Measurements from ENCODE around the gene MOB3B.
"Not testable (repeated sequence)": the region's sequence is repeated elsewhere in the genome, so short reads cannot be mapped to it uniquely, and the experiment has no call there.

MOB3B gene

GRCh38 chr9:27518809-27519208 lies 10.8 kb downstream of the MOB3B start:
- no peak for DNase-seq (ENCODE audit: low read depth in 2 of 2)

GRCh38 chr9:27518006-27518405 lies 11.6 kb downstream of the MOB3B start:
- DNase-seq (ENCODE audit: low read depth in 2 of 2): no peak

- DNase-seq (ENCODE audit: low read depth in 2 of 2): no peak
Measured at GRCh38 chr9:27514551-27514950, 15.1 kb downstream of the MOB3B start.

- DNase-seq (ENCODE audit: low read depth in 2 of 2): no peak
Measured at GRCh38 chr9:27511771-27512170, 17.8 kb downstream of the MOB3B start.

- no peak for DNase-seq (ENCODE audit: low read depth in 2 of 2)
Measured at GRCh38 chr9:27510780-27511179, 18.8 kb downstream of the MOB3B start.

GRCh38 chr9:27506981-27507380 lies 22.6 kb downstream of the MOB3B start:
- DNase-seq (ENCODE audit: low read depth in 2 of 2): no peak

GRCh38 chr9:27505744-27506161 lies 23.9 kb downstream of the MOB3B start:
- DNase-seq (ENCODE audit: low read depth in 2 of 2): no peak

GRCh38 chr9:27504259-27504658 lies 25.4 kb downstream of the MOB3B start:
- no peak for DNase-seq (ENCODE audit: low read depth in 2 of 2)

- no peak for DNase-seq (ENCODE audit: low read depth in 2 of 2)
Measured at GRCh38 chr9:27503623-27504022, 26.0 kb downstream of the MOB3B start.

GRCh38 chr9:27500902-27501301 lies 28.7 kb downstream of the MOB3B start:
- not testable (repeated sequence) for DNase-seq (ENCODE audit: low read depth in 2 of 2)

GRCh38 chr9:27499451-27499850 lies 30.2 kb downstream of the MOB3B start:
- DNase-seq (ENCODE audit: low read depth in 2 of 2): no peak

GRCh38 chr9:27497883-27498417 lies 31.7 kb downstream of the MOB3B start:
- no peak for DNase-seq (ENCODE audit: low read depth in 2 of 2)

- DNase-seq (ENCODE audit: low read depth in 2 of 2): no peak
Measured at GRCh38 chr9:27496135-27496504, 33.5 kb downstream of the MOB3B start.

- no peak for DNase-seq (ENCODE audit: low read depth in 2 of 2)
Measured at GRCh38 chr9:27495480-27496134, 34.0 kb downstream of the MOB3B start.

GRCh38 chr9:27491154-27491553 lies 38.5 kb downstream of the MOB3B start:
- DNase-seq (ENCODE audit: low read depth in 2 of 2): no peak

GRCh38 chr9:27489087-27489876 lies 40.3 kb downstream of the MOB3B start:
- DNase-seq (ENCODE audit: low read depth in 2 of 2): no peak

GRCh38 chr9:27487927-27488326 lies 41.7 kb downstream of the MOB3B start:
- no peak for DNase-seq (ENCODE audit: low read depth in 2 of 2)

- DNase-seq (ENCODE audit: low read depth in 2 of 2): no peak
Measured at GRCh38 chr9:27487128-27487640, 42.4 kb downstream of the MOB3B start.

GRCh38 chr9:27485158-27485557 lies 44.5 kb downstream of the MOB3B start:
- no peak for DNase-seq (ENCODE audit: low read depth in 2 of 2)

GRCh38 chr9:27483576-27483975 lies 46.0 kb downstream of the MOB3B start:
- DNase-seq (ENCODE audit: low read depth in 2 of 2): no peak

GRCh38 chr9:27482709-27483108 lies 46.9 kb downstream of the MOB3B start:
- DNase-seq (ENCODE audit: low read depth in 2 of 2): no peak

- DNase-seq (ENCODE audit: low read depth in 2 of 2): no peak
Measured at GRCh38 chr9:27478322-27478721, 51.3 kb downstream of the MOB3B start.

All from stimulated activated CD4-positive, alpha-beta T cell treated with anti-CD3 and anti-CD28 coated beads, Interleukin-12 subunit alpha, Interleukin-12 subunit beta, amount 100 ng/mL, for 24 hours (primary cell).